K562 (cell line): Measurements from ENCODE around the gene GAPVD1. TPM values are rescaled to one million over a fixed set of nuclear protein-coding genes. Genes with fewer than 3 reads are reported as not detected.

Experiments used
- CHCHD3 ChIP-seq: fragments of 250-450 bp; sonication (Bioruptor Pico); IDR thresholded peaks from 2 replicates; pipeline ENCODE4 v2.1.2; 2022; ENCODE audit warnings: mild to moderate bottlenecking
- CTBP1 ChIP-seq: fragments of 450-650 bp; IDR thresholded peaks from 2 replicates; pipeline ENCODE4 v1.6.1; 2016; ENCODE audit warnings: borderline replicate concordance
- CXXC5 ChIP-seq: fragments of 250-450 bp; sonication (Bioruptor Pico); IDR thresholded peaks from 2 replicates; pipeline ENCODE4 v1.8.0; 2022; ENCODE audit warnings: inconsistent platforms, mild to moderate bottlenecking, moderate library complexity
- DMBX1 ChIP-seq: fragments of 250-450 bp; sonication (Bioruptor Pico); IDR thresholded peaks from 2 replicates; pipeline ENCODE4 v1.8.0; 2022; ENCODE audit warnings: inconsistent platforms, mild to moderate bottlenecking, moderate library complexity, borderline replicate concordance
- FOXM1 ChIP-seq, 2 experiments: fragments of 450-650 bp in 1 of 2; sonication (generic) in 1 of 2; formaldehyde crosslinking in 1 of 2; IDR thresholded peaks; 2 replicates each; pipeline versions ENCODE4 v1.6.1 to v1.9.0; 2017 to 2022; ENCODE audit warnings: low read depth in 2 of 2, mild to moderate bottlenecking in 2 of 2, missing genetic modification reagents in 1 of 2, moderate library complexity in 1 of 2
- HDAC1 ChIP-seq, 2 experiments: fragments of 450-650 bp; IDR thresholded peaks; 2 replicates each; pipeline ENCODE4 v1.6.1; 2016 to 2017; ENCODE audit warnings: inconsistent platforms in 1 of 2, mild to moderate bottlenecking in 1 of 2, moderate library complexity in 1 of 2
- IFI16 ChIP-seq: fragments of 250-450 bp; sonication (Bioruptor Pico); IDR thresholded peaks from 2 replicates; pipeline ENCODE4 v2.1.2; 2022; ENCODE audit warnings: mild to moderate bottlenecking, inconsistent platforms
- JUND ChIP-seq, 2 experiments: IDR thresholded peaks; 2 replicates in 1 of 2; 3 replicates in 1 of 2; pipeline ENCODE4 v1.6.1; 2011; ENCODE audit warnings: borderline replicate concordance in 2 of 2, low read depth in 2 of 2, low read length in 2 of 2, improper control_type of control experiment in 1 of 2, missing biosample characterization in 1 of 2, missing genetic modification characterization in 1 of 2, missing genetic modification reagents in 1 of 2
- MAFG ChIP-seq: fragments of 450-650 bp; conservative IDR thresholded peaks from 2 replicates; pipeline ENCODE4 v1.6.1; 2016; ENCODE audit warnings: missing genetic modification characterization, missing compliant biosample characterization
- POLR2H ChIP-seq: IDR thresholded peaks from 2 replicates; pipeline ENCODE4 v1.6.1; 2016; ENCODE audit warnings: missing genetic modification characterization, low read depth, mild to moderate bottlenecking, control low read depth, missing compliant biosample characterization, moderate library complexity
- RBM25 ChIP-seq: fragments of 200-400 bp; formaldehyde crosslinking; IDR thresholded peaks from 2 replicates; pipeline ENCODE4 v1.6.1; 2018; ENCODE audit warnings: low read length, low read depth, moderate library complexity; ENCODE audit not compliant: severe bottlenecking
- RNF2 ChIP-seq: sonication (generic); IDR thresholded peaks from 2 replicates; pipeline ENCODE4 v1.6.1; 2016
- SP1 ChIP-seq: sonication (generic); formaldehyde crosslinking; IDR thresholded peaks from 2 replicates; pipeline ENCODE4 v1.8.1; 2022; ENCODE audit warnings: mild to moderate bottlenecking, missing genetic modification reagents
- ZKSCAN8 ChIP-seq: fragments of 200-800 bp; sonication (Bioruptor generic); IDR thresholded peaks from 2 replicates; pipeline ENCODE4 v1.6.1; 2016; ENCODE audit warnings: missing genetic modification characterization, missing compliant biosample characterization
- ZNF174 ChIP-seq: fragments of 250-450 bp; sonication (Bioruptor Pico); IDR thresholded peaks from 2 replicates; pipeline ENCODE4 v1.4.0; 2020; ENCODE audit warnings: mild to moderate bottlenecking
- polyA plus RNA-seq, 8 experiments: library from polyadenylated mRNA; depleted of rRNA in 4 of 8; stranded (reverse) in 5 of 8; unstranded in 3 of 8; fragments of >200 nt; fragmentation: Nextera tagmentation in 2 of 8; fragmentation: Illumina TruSeq in 1 of 8; extraction: Ambion mirVana in 2 of 8; extraction: Trizol in 1 of 8; gene quantifications; 2 replicates each; pipeline versions ENCODE4 v1.2.1 to v1.2.3, GENCODE V29; 2011 to 2014; ENCODE audit warnings: inconsistent platforms in 1 of 8, missing spikeins in 1 of 8
- total RNA-seq, 7 experiments: library from RNA; depleted of rRNA in 6 of 7; stranded (reverse); fragments of >200 nt in 6 of 7; fragmentation: Illumina TruSeq in 2 of 7; extraction: Trizol in 2 of 7; gene quantifications; 2 replicates each; pipeline versions ENCODE4 v1.2.1 to v1.2.3, GENCODE V29; 2011 to 2021; ENCODE audit warnings: low replicate concordance in 1 of 7
- TF ChIP-seq, protein P1 (sequence below), 2 experiments: fragments of 450-650 bp; IDR thresholded peaks; 2 replicates each; pipeline ENCODE4 v1.6.1; 2018; ENCODE audit warnings: mild to moderate bottlenecking in 2 of 2, low read depth in 1 of 2; ENCODE audit not compliant: partially characterized antibody in 2 of 2
- TF ChIP-seq, protein P2 (sequence below): fragments of 250-450 bp; sonication (Bioruptor Pico); IDR thresholded peaks from 2 replicates; pipeline ENCODE4 v1.6.1; 2021; ENCODE audit warnings: mild to moderate bottlenecking
- TF ChIP-seq, protein P3 (sequence below): sonication (generic); formaldehyde crosslinking; IDR thresholded peaks from 2 replicates; pipeline ENCODE4 v1.8.0; 2023; ENCODE audit warnings: mild to moderate bottlenecking, missing genetic modification reagents
- TF ChIP-seq, protein P4 (sequence below): fragments of 250-450 bp; sonication (Bioruptor Pico); IDR thresholded peaks from 2 replicates; pipeline ENCODE4 v1.5.0; 2021; ENCODE audit warnings: mild to moderate bottlenecking, borderline replicate concordance

GAPVD1 gene
- total and polyA plus RNA-seq, 9 of the 15 experiments (the other 6 are each of a cell fraction or from before 2014, with no cell fraction given), result 9.5 to 66.1 (median 45.5) TPM

DNA sequence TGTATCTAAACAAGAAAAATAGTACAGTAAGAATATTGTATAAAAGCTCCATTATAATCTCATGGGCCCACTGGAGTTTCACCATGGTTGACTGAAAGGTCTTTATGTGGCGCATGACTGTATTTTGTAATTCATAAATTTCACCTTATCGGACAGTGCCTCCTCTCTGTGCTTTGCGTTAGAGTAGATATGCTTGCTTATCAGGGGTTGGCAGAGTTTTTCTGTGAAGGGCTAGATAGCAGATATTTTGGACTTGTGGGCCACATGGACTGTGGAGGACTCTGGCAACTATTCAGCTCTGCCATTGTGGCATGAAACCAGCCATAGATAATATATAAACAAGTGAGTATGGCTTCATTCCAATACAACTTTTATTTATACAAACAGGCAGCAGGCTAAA is 23.2 kb downstream of the GAPVD1 start (continued):
- TF ChIP-seq JUND (IDR thresholded peaks at IDR 0.05; ENCODE audit: borderline replicate concordance, low read depth, low read length) (peak; percentile 85), JUND (tag; IDR thresholded peaks at IDR 0.05; ENCODE audit: borderline replicate concordance, low read depth, low read length) (peak; percentile 8; the same call in 1 of the 3 replicates), HDAC1 (IDR thresholded peaks at IDR 0.05) (peak in 1 of 2 experiments; percentile 81; a peak in 3 of 4 replicates), SP1 (CRISPR knock-in tag) (peak; percentile 65; the same call in 1 of the 2 replicates), CHCHD3 (0 out of 2 replicates have a peak, but pooled peaks have one; percentile 16), IFI16 (CRISPR knock-in tag) (no peak), RBM25 (no peak), ZNF174 (CRISPR knock-in tag) (no peak), POLR2H (tag) (peak; percentile 46; the same call in 1 of the 2 replicates), ZKSCAN8 (CRISPR knock-in tag) (peak; percentile 94), FOXM1 (IDR thresholded peaks at IDR 0.05; ENCODE audit: low read depth) (peak; percentile 99), FOXM1 (CRISPR knock-in tag; IDR thresholded peaks at IDR 0.05; ENCODE audit: low read depth) (no peak), CTBP1 (peak; percentile 56; the same call in 1 of the 2 replicates), CXXC5 (CRISPR knock-in tag) (peak; percentile 100), RNF2 (peak; percentile 97), DMBX1 (peak; percentile 97), MAFG (tag) (0 out of 2 replicates have a peak, but pooled peaks have one; percentile 16)
- TF ChIP-seq, protein P1, sequence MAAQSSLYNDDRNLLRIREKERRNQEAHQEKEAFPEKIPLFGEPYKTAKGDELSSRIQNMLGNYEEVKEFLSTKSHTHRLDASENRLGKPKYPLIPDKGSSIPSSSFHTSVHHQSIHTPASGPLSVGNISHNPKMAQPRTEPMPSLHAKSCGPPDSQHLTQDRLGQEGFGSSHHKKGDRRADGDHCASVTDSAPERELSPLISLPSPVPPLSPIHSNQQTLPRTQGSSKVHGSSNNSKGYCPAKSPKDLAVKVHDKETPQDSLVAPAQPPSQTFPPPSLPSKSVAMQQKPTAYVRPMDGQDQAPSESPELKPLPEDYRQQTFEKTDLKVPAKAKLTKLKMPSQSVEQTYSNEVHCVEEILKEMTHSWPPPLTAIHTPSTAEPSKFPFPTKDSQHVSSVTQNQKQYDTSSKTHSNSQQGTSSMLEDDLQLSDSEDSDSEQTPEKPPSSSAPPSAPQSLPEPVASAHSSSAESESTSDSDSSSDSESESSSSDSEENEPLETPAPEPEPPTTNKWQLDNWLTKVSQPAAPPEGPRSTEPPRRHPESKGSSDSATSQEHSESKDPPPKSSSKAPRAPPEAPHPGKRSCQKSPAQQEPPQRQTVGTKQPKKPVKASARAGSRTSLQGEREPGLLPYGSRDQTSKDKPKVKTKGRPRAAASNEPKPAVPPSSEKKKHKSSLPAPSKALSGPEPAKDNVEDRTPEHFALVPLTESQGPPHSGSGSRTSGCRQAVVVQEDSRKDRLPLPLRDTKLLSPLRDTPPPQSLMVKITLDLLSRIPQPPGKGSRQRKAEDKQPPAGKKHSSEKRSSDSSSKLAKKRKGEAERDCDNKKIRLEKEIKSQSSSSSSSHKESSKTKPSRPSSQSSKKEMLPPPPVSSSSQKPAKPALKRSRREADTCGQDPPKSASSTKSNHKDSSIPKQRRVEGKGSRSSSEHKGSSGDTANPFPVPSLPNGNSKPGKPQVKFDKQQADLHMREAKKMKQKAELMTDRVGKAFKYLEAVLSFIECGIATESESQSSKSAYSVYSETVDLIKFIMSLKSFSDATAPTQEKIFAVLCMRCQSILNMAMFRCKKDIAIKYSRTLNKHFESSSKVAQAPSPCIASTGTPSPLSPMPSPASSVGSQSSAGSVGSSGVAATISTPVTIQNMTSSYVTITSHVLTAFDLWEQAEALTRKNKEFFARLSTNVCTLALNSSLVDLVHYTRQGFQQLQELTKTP (IDR thresholded peaks at IDR 0.05; ENCODE audit: low read depth in 1 of 2, partially characterized antibody in 2 of 2), result peak in 1 of 2 experiments; percentile 95
- TF ChIP-seq, protein P2, sequence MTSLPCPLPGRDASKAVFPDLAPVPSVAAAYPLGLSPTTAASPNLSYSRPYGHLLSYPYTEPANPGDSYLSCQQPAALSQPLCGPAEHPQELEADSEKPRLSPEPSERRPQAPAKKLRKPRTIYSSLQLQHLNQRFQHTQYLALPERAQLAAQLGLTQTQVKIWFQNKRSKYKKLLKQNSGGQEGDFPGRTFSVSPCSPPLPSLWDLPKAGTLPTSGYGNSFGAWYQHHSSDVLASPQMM, result no peak
- TF ChIP-seq, protein P3, sequence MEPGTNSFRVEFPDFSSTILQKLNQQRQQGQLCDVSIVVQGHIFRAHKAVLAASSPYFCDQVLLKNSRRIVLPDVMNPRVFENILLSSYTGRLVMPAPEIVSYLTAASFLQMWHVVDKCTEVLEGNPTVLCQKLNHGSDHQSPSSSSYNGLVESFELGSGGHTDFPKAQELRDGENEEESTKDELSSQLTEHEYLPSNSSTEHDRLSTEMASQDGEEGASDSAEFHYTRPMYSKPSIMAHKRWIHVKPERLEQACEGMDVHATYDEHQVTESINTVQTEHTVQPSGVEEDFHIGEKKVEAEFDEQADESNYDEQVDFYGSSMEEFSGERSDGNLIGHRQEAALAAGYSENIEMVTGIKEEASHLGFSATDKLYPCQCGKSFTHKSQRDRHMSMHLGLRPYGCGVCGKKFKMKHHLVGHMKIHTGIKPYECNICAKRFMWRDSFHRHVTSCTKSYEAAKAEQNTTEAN (CRISPR knock-in tag), result no peak
- TF ChIP-seq, protein P4, sequence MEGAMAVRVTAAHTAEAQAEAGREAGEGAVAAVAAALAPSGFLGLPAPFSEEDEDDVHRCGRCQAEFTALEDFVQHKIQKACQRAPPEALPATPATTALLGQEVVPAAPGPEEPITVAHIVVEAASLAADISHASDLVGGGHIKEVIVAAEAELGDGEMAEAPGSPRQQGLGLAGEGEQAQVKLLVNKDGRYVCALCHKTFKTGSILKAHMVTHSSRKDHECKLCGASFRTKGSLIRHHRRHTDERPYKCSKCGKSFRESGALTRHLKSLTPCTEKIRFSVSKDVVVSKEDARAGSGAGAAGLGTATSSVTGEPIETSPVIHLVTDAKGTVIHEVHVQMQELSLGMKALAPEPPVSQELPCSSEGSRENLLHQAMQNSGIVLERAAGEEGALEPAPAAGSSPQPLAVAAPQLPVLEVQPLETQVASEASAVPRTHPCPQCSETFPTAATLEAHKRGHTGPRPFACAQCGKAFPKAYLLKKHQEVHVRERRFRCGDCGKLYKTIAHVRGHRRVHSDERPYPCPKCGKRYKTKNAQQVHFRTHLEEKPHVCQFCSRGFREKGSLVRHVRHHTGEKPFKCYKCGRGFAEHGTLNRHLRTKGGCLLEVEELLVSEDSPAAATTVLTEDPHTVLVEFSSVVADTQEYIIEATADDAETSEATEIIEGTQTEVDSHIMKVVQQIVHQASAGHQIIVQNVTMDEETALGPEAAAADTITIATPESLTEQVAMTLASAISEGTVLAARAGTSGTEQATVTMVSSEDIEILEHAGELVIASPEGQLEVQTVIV, result no peak
